Activated naive CD8-positive, alpha-beta T cell treated with anti-CD3 and anti-CD28 coated beads for 36 hours (primary cell): ENCODE measurements around the gene ELF2. TPM values are rescaled to one million over a fixed set of nuclear protein-coding genes. Genes with fewer than 3 reads are reported as not detected.
"Not testable (repeated sequence)": the region's sequence is repeated elsewhere in the genome, so short reads cannot be mapped to it uniquely, and the experiment has no call there.

Source experiments
- DNase-seq: peaks from one replicate; pipeline ENCODE4 v3.0.0; 2021
- H3K27ac Mint-ChIP-seq: one replicate; pipeline ENCODE4 v1.8.0; 2022; ENCODE audit warnings: mild to moderate bottlenecking, moderate library complexity, mixed read lengths
- H3K27me3 Mint-ChIP-seq: one replicate; pipeline ENCODE4 v1.8.0; 2022; ENCODE audit warnings: mild to moderate bottlenecking, mixed read lengths
- H3K36me3 Mint-ChIP-seq: one replicate; pipeline ENCODE4 v1.8.0; 2021; ENCODE audit warnings: mild to moderate bottlenecking, mixed read lengths
- H3K4me1 Mint-ChIP-seq: one replicate; pipeline ENCODE4 v1.8.0; 2021; ENCODE audit warnings: mixed read lengths
- H3K4me3 Mint-ChIP-seq: one replicate; pipeline ENCODE4 v1.8.0; 2022; ENCODE audit warnings: mild to moderate bottlenecking, moderate library complexity, mixed read lengths
- H3K9me3 Mint-ChIP-seq: one replicate; pipeline ENCODE4 v1.8.0; 2022; ENCODE audit warnings: mixed read lengths
- total RNA-seq, 2 experiments: library from RNA; stranded (reverse); gene quantifications; one replicate each; pipeline ENCODE4 v1.2.3, GENCODE V29; 2021

Gene ELF2
- 10 to 100 TPM; 23.4 TPM for total RNA-seq

DNA sequence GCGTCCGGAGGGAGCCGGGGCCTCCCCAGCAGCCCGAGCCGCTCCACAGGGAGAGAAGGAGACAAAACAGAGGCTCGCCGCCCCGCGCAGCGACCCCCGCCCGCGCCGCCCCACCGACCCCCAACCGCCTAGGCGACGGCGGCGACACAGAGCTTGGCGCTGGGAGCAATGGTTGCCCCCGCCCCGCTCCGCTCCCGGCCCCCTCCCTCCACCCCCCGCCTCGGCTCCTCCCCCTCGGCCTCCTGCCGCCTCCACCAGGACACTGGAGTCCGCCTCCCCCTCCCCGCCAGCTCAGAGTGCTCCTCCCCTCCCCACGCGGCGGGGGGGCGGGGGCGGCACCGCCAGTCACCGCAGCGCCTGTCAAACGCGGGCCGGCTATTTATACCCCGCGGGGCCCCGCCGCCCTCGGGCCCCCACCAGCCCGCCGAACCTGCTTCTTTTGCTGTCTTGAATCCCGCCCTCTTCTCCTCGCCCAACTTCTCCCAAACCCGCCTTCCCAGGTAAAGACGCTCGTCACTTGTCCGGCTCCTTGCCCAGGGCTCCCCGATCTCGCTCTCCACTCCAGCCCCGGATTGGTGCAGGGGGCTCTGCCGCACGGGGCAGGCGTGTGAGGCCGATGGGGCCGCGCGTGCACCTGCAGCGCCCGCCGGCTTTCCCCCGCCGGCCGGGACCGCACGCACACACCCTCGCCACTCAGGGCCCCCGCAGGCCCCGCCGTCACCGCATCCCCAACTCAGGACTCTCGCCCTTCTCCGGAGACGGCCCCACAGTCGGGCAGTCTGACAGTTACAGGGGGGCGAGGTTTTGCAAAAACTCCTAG is at the start of gene ELF2:
TSS of gene ELF2 (minus strand) at position 170 of the 820 bp plus-strand sequence. CDS start 39,517 bp downstream, outside the sequence.
- Mint-ChIP-seq H3K4me3 (peak within 1 kb of the TSS; percentile 88), H3K9me3 (no peaks in the 10 kb centered on the region), H3K27me3 (peaks cover 22% of the 10 kb centered on the region), H3K36me3 (no peaks in the 10 kb centered on the region), H3K27ac (peak within 1 kb of the TSS; percentile 84), H3K4me1 (peaks cover 11% of the 10 kb centered on the region)
- DNase-seq, result peak; percentile 77

- Mint-ChIP-seq H3K27ac (no peak overlapping the region), H3K9me3 (no peaks in the 10 kb centered on the region), H3K36me3 (no peaks in the 10 kb centered on the region), H3K27me3 (no peaks in the 10 kb centered on the region), H3K4me3 (no peak overlapping the region), H3K4me1 (peaks cover 14% of the 10 kb centered on the region)
- DNase-seq, result peak; percentile 8
Observed at GRCh38 chr4:139223682-139224317, 46.8 kb upstream of the ELF2 start.

DNA sequence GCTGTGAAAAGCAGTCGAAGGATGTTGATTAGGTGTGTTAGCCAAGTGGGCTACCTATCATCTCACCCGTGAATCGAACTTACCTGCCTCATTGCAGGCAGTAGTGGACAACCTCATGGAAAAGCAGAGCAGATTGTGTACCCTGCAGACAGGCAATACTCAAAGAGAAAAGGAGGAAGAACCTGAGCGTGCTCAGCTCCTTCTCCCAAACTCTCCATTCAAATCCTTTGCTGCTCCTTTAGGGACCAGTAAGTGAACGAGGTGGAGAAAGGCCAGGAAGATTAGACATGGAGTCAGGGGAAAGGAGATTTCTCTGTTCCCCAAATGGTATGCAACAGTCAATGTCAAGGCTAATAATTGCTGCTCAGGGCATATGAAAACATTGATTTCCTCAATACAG is 45.2 kb upstream of the ELF2 start:
- no peaks in the 10 kb centered on the region for H3K9me3 Mint-ChIP-seq
- H3K4me1 Mint-ChIP-seq, result peaks cover 14% of the 10 kb centered on the region
- H3K36me3 Mint-ChIP-seq, result no peaks in the 10 kb centered on the region
- no peak for DNase-seq
- no peak overlapping the region for H3K4me3 Mint-ChIP-seq
- no peak overlapping the region for H3K27ac Mint-ChIP-seq
- H3K27me3 Mint-ChIP-seq, result no peaks in the 10 kb centered on the region

DNA sequence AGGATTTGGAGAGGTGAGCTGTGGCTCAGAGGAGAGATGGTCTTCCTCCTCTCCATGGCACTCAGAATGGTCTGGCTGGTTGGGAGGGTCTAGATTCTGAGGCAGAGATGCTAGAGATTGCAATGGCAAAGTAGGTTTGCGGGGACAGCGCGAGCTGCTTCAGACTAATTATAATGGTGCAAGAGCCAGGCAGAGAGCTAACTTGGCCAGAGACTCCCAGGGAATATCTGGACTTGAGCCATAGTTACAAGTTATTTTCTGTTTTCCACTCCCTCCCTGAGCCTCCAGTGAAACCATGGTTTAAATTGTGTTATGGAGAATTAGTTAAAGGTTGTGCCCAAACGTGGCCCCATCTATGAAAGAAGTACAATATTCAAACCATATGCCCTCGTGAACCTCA is 44.7 kb upstream of the ELF2 start:
- no peak overlapping the region for H3K4me3 Mint-ChIP-seq
- no peaks in the 10 kb centered on the region for H3K27me3 Mint-ChIP-seq
- no peaks in the 10 kb centered on the region for H3K36me3 Mint-ChIP-seq
- no peak for DNase-seq
- H3K27ac Mint-ChIP-seq, result no peak overlapping the region
- peaks cover 14% of the 10 kb centered on the region for H3K4me1 Mint-ChIP-seq
- no peaks in the 10 kb centered on the region for H3K9me3 Mint-ChIP-seq

- no peak for DNase-seq
- no peaks in the 10 kb centered on the region for H3K9me3 Mint-ChIP-seq
- H3K4me1 Mint-ChIP-seq, result peaks cover 16% of the 10 kb centered on the region
- no peak overlapping the region for H3K4me3 Mint-ChIP-seq
- H3K27ac Mint-ChIP-seq, result no peak overlapping the region
- H3K27me3 Mint-ChIP-seq, result no peaks in the 10 kb centered on the region
- no peaks in the 10 kb centered on the region for H3K36me3 Mint-ChIP-seq
Observed at GRCh38 chr4:139219450-139220055, 42.5 kb upstream of the ELF2 start.

GRCh38 chr4:139214039-139214534 is 37.1 kb upstream of the ELF2 start:
- Mint-ChIP-seq H3K27me3 (no peaks in the 10 kb centered on the region), H3K36me3 (no peaks in the 10 kb centered on the region), H3K4me1 (peaks cover 2% of the 10 kb centered on the region), H3K9me3 (no peaks in the 10 kb centered on the region), H3K4me3 (no peak overlapping the region), H3K27ac (no peak overlapping the region)
- no peak for DNase-seq

- H3K27ac Mint-ChIP-seq, H3K4me1 Mint-ChIP-seq, H3K36me3 Mint-ChIP-seq, H3K27me3 Mint-ChIP-seq, H3K4me3 Mint-ChIP-seq, H3K9me3 Mint-ChIP-seq, DNase-seq: not testable (repeated sequence)
Observed at GRCh38 chr4:139213633-139214032, 36.6 kb upstream of the ELF2 start.

DNA sequence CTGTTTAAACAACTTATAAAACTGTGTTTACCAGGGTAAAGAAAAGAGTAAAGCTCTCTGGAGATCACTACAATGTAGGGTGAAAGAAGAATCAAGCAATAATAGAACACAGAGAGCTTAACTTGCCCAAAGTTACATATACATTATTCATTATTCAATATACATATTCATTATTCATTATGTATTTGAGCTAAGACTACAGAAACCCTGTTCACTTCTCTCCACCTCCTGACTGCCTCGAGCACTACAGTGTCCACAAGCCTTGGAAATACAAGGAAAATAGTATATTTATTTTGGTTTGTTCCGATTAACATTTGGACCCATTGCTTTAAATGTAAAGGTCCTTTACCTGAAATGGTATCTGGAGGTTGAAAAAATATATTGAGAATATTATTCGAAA is 35.9 kb upstream of the ELF2 start:
- Mint-ChIP-seq H3K4me1 (peaks cover 2% of the 10 kb centered on the region), H3K9me3 (no peaks in the 10 kb centered on the region), H3K27ac (no peak overlapping the region), H3K36me3 (no peaks in the 10 kb centered on the region), H3K27me3 (no peaks in the 10 kb centered on the region), H3K4me3 (no peak overlapping the region)
- DNase-seq, result no peak

DNA sequence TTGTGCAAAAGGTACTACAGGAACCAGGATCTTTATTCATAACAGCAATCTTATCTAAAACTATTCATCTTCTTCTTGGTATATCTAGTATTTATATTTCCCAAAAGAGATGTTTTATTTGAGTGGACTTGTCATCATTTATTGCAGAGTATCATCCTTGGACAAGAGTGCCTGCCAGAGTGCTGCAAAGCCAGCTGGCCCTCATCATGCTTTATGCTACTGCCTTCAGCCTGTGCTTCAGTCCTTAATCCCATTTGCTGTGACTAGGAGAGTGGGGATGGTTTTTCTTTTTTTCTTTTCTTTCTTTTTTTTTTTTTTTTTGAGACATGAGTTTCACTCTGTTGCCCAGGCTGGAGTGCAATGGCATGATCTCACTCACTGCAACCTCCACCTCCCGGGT is 33.5 kb upstream of the ELF2 start:
- Mint-ChIP-seq H3K27me3 (no peaks in the 10 kb centered on the region), H3K4me3 (no peak overlapping the region), H3K27ac (no peak overlapping the region), H3K9me3 (no peaks in the 10 kb centered on the region), H3K36me3 (no peaks in the 10 kb centered on the region), H3K4me1 (peaks cover 2% of the 10 kb centered on the region)
- DNase-seq, result no peak

GRCh38 chr4:139209470-139210063 is 32.5 kb upstream of the ELF2 start:
- H3K4me3 Mint-ChIP-seq, result no peak overlapping the region
- no peaks in the 10 kb centered on the region for H3K9me3 Mint-ChIP-seq
- H3K36me3 Mint-ChIP-seq, result no peaks in the 10 kb centered on the region
- no peak overlapping the region for H3K27ac Mint-ChIP-seq
- H3K27me3 Mint-ChIP-seq, result no peaks in the 10 kb centered on the region
- DNase-seq, result no peak
- peaks cover under 1% of the 10 kb centered on the region for H3K4me1 Mint-ChIP-seq

DNA sequence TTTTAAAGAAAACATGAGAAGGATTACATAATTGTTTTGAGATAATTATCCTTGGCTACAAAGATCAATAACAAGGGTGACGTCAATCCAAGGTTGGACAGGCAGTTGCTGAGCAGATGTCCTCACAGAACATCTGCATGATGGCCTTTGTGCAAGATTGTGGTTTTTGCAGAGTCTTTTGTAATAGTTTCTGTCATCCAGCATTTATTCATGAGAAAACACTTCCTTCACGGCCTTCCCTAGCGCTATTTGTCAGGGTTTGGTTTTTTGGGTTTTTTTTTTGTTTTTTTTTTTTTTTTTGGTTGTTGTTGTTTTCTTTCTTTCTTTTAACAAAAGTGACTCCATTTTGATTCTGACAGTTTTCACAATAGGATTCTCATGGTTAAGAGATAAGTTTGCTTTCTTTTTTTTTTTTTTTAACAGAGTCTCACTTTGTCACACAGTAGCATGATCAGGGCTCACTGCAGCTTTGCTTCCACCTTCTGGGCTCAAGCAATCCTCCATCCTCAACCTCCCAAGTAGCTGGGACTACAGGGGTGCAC is 31.5 kb upstream of the ELF2 start:
- Mint-ChIP-seq H3K4me3 (no peak overlapping the region), H3K4me1 (no peaks in the 10 kb centered on the region), H3K27ac (no peak overlapping the region), H3K36me3 (no peaks in the 10 kb centered on the region), H3K27me3 (no peaks in the 10 kb centered on the region), H3K9me3 (no peaks in the 10 kb centered on the region)
- DNase-seq, result no peak

DNA sequence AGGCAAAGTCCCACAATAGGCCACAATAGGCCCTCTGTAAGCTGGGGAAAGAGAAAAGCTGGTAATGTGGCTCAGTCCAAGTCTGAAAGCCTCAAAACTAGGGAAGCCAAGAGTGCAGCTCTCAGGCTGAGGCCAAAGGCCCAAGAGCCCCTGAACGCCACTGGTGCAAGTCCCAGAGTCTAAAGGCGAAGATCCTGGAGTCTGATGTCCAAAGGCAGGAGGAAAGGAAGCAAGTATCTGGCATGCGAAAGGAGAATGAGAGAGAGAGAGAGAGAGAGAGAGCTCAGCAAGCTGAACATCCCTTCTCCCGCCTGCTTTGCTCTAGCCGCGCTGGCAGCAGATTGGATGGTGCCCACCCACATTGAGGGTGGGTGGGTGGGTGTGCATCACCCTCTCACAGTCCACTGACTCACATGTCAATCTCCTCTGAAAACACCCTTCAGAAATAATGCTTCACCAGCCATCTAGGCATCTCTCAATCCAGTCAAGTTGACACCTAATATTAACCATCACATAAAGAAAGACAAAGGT is 30.9 kb upstream of the ELF2 start:
- DNase-seq, result no peak
- no peaks in the 10 kb centered on the region for H3K27me3 Mint-ChIP-seq
- H3K4me1 Mint-ChIP-seq, result no peaks in the 10 kb centered on the region
- H3K9me3 Mint-ChIP-seq, result no peaks in the 10 kb centered on the region
- H3K27ac Mint-ChIP-seq, result no peak overlapping the region
- no peaks in the 10 kb centered on the region for H3K36me3 Mint-ChIP-seq
- H3K4me3 Mint-ChIP-seq, result no peak overlapping the region

GRCh38 chr4:139207247-139207646 is 30.2 kb upstream of the ELF2 start:
- Mint-ChIP-seq H3K27me3 (no peaks in the 10 kb centered on the region), H3K36me3 (no peaks in the 10 kb centered on the region), H3K4me3 (no peak overlapping the region), H3K27ac (no peak overlapping the region), H3K4me1 (no peaks in the 10 kb centered on the region), H3K9me3 (no peaks in the 10 kb centered on the region)
- DNase-seq, result no peak

GRCh38 chr4:139202991-139203390 is 26.0 kb upstream of the ELF2 start:
- no peaks in the 10 kb centered on the region for H3K4me1 Mint-ChIP-seq
- peaks cover 4% of the 10 kb centered on the region for H3K27me3 Mint-ChIP-seq
- H3K9me3 Mint-ChIP-seq, result no peaks in the 10 kb centered on the region
- H3K27ac Mint-ChIP-seq, result no peak overlapping the region
- no peak for DNase-seq
- no peaks in the 10 kb centered on the region for H3K36me3 Mint-ChIP-seq
- no peak overlapping the region for H3K4me3 Mint-ChIP-seq

DNA sequence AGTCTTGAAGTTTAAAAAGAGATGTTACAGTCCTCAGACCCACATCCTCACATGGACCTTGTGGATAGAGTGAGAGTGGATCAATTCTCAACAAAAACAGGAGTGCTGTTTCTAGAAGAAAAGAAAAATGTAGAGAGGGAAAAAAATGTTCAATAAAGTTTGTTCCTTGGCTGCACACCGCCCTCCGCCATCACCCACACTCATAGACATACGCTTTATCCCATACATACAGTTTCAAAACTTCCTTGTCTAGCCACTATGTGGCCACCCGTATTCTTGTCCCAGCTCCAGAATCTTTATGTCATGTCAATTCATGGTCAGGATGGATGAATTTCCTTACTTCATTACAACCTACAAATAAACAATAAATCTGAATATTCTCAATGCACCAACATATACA is 23.5 kb upstream of the ELF2 start:
- Mint-ChIP-seq H3K27me3 (peaks cover 4% of the 10 kb centered on the region), H3K36me3 (no peaks in the 10 kb centered on the region), H3K27ac (no peak overlapping the region), H3K4me1 (no peaks in the 10 kb centered on the region), H3K4me3 (no peak overlapping the region), H3K9me3 (peaks cover 2% of the 10 kb centered on the region)
- no peak for DNase-seq
